HepG2 (cell line): ENCODE measurements around the gene TAP1. TPM values are rescaled to one million over a fixed set of nuclear protein-coding genes. Genes with fewer than 3 reads are reported as not detected.

Source experiments
- ADNP ChIP-seq: sonication (generic); formaldehyde crosslinking; IDR thresholded peaks from 2 replicates; pipeline ENCODE4 v1.4.0; 2020; ENCODE audit warnings: missing genetic modification reagents
- ASH2L ChIP-seq: fragments of 300-600, 200-600 bp; sonication (generic); IDR thresholded peaks from 2 replicates; pipeline ENCODE4 v1.7.0; 2017; ENCODE audit warnings: low read depth, mild to moderate bottlenecking, moderate library complexity, mixed read lengths, low read length; ENCODE audit not compliant: insufficient read length
- ATF3 ChIP-seq: sonication (generic); formaldehyde crosslinking; IDR thresholded peaks from 2 replicates; pipeline ENCODE4 v1.4.0; 2020; ENCODE audit warnings: missing genetic modification reagents
- ATF7-NPFF ChIP-seq: sonication (generic); formaldehyde crosslinking; IDR thresholded peaks from 2 replicates; pipeline ENCODE4 v1.8.1; 2023; ENCODE audit warnings: mild to moderate bottlenecking, low read depth, missing genetic modification reagents, moderate library complexity
- BRD4 ChIP-seq: sonication (generic); formaldehyde crosslinking; IDR thresholded peaks from 2 replicates; pipeline ENCODE4 v1.4.0; 2020; ENCODE audit warnings: missing genetic modification reagents
- CREM ChIP-seq, 2 experiments: sonication (generic) in 1 of 2; formaldehyde crosslinking in 1 of 2; IDR thresholded peaks; 2 replicates each; pipeline versions ENCODE4 v1.4.0 to v1.6.1; 2016 to 2020; ENCODE audit warnings: antibody characterized with exemption in 1 of 2, mild to moderate bottlenecking in 1 of 2, missing genetic modification reagents in 1 of 2
- DZIP1 ChIP-seq: sonication (generic); formaldehyde crosslinking; IDR thresholded peaks from 2 replicates; pipeline ENCODE4 v1.5.0; 2020; ENCODE audit warnings: mild to moderate bottlenecking, missing genetic modification reagents
- ERF ChIP-seq: IDR thresholded peaks from 2 replicates; pipeline ENCODE4 v1.6.1; 2018; ENCODE audit warnings: missing biosample characterization, missing genetic modification reagents
- HNF1B ChIP-seq: sonication (generic); formaldehyde crosslinking; IDR thresholded peaks from 2 replicates; pipeline ENCODE4 v1.5.1; 2020; ENCODE audit warnings: mild to moderate bottlenecking, moderate library complexity, missing genetic modification reagents
- ISL2 ChIP-seq: sonication (generic); formaldehyde crosslinking; IDR thresholded peaks from 2 replicates; pipeline ENCODE4 v1.5.0; 2020; ENCODE audit warnings: missing genetic modification reagents
- ISX ChIP-seq: sonication (generic); formaldehyde crosslinking; conservative IDR thresholded peaks from 2 replicates; pipeline ENCODE4 v1.5.0; 2020; ENCODE audit warnings: missing genetic modification reagents
- MED13 ChIP-seq: sonication (generic); formaldehyde crosslinking; IDR thresholded peaks from 2 replicates; pipeline ENCODE4 v1.5.0; 2020; ENCODE audit warnings: missing genetic modification reagents
- MTA1 ChIP-seq: sonication (generic); formaldehyde crosslinking; IDR thresholded peaks from 2 replicates; pipeline ENCODE4 v1.4.0; 2020; ENCODE audit warnings: missing genetic modification reagents, mild to moderate bottlenecking, borderline replicate concordance
- MXD1 ChIP-seq: sonication (generic); formaldehyde crosslinking; IDR thresholded peaks from 2 replicates; pipeline ENCODE4 v1.4.0; 2020; ENCODE audit warnings: mild to moderate bottlenecking, missing genetic modification reagents
- NFYC ChIP-seq: IDR thresholded peaks from 2 replicates; pipeline ENCODE4 v1.6.1; 2016; ENCODE audit warnings: missing genetic modification reagents, missing compliant biosample characterization
- PLRG1 ChIP-seq: fragments of 450-650 bp; conservative IDR thresholded peaks from 2 replicates; pipeline ENCODE4 v1.6.1; 2016
- POGZ ChIP-seq: sonication (generic); formaldehyde crosslinking; IDR thresholded peaks from 2 replicates; pipeline ENCODE4 v1.4.0; 2020; ENCODE audit warnings: mild to moderate bottlenecking, missing genetic modification reagents
- SNAI1 ChIP-seq: sonication (generic); formaldehyde crosslinking; IDR thresholded peaks from 2 replicates; pipeline ENCODE4 v1.5.0; 2020; ENCODE audit warnings: mild to moderate bottlenecking, missing genetic modification reagents, borderline replicate concordance
- THAP11 ChIP-seq: IDR thresholded peaks from 2 replicates; pipeline ENCODE4 v1.6.1; 2016; ENCODE audit warnings: missing biosample characterization, missing genetic modification reagents
- ZNF136 ChIP-seq: sonication (generic); formaldehyde crosslinking; IDR thresholded peaks from 2 replicates; pipeline ENCODE4 v1.8.1; 2022; ENCODE audit warnings: low read depth, mild to moderate bottlenecking, moderate library complexity, missing genetic modification reagents
- ZNF230 ChIP-seq: sonication (generic); formaldehyde crosslinking; IDR thresholded peaks from 2 replicates; pipeline ENCODE4 v1.4.0; 2020; ENCODE audit warnings: mild to moderate bottlenecking, missing genetic modification reagents
- ZNF343 ChIP-seq: sonication (generic); formaldehyde crosslinking; IDR thresholded peaks from 2 replicates; pipeline ENCODE4 v1.4.0; 2020; ENCODE audit warnings: mild to moderate bottlenecking, missing genetic modification reagents
- ZNF556 ChIP-seq: sonication (generic); formaldehyde crosslinking; IDR thresholded peaks from 2 replicates; pipeline ENCODE4 v1.4.0; 2020; ENCODE audit warnings: mild to moderate bottlenecking, missing genetic modification reagents, borderline replicate concordance
- ZNF589 ChIP-seq: sonication (generic); formaldehyde crosslinking; conservative IDR thresholded peaks from 2 replicates; pipeline ENCODE4 v1.8.0; 2022; ENCODE audit warnings: mild to moderate bottlenecking, moderate library complexity, missing genetic modification reagents
- ZNF678 ChIP-seq: sonication (generic); formaldehyde crosslinking; IDR thresholded peaks from 2 replicates; pipeline ENCODE4 v1.4.0; 2020; ENCODE audit warnings: mild to moderate bottlenecking, missing genetic modification reagents
- polyA plus RNA-seq, 8 experiments: library from polyadenylated mRNA; depleted of rRNA in 3 of 8; stranded (reverse) in 7 of 8; unstranded in 1 of 8; fragments of >200 nt; fragmentation: Illumina TruSeq in 4 of 8; extraction: Trizol in 4 of 8; gene quantifications; 2 replicates each; pipeline versions ENCODE4 v1.2.1 to v1.2.3, GENCODE V29; 2011 to 2016; ENCODE audit warnings: low read depth in 4 of 8, missing spikeins in 1 of 8, mixed read lengths in 1 of 8; ENCODE audit not compliant: insufficient read depth in 1 of 8
- total RNA-seq, 5 experiments: library from RNA; depleted of rRNA; stranded (reverse); fragments of >200 nt; fragmentation: Illumina TruSeq; extraction: Trizol; gene quantifications; 2 replicates each; pipeline ENCODE4 v1.2.3, GENCODE V29; 2016; ENCODE audit warnings: low read depth in 1 of 5

TAP1 gene
- total and polyA plus RNA-seq, 2 of the 13 experiments (the other 11 are each of a cell fraction or from before 2014, with no cell fraction given): 31.2 to 52.2 TPM

DNA sequence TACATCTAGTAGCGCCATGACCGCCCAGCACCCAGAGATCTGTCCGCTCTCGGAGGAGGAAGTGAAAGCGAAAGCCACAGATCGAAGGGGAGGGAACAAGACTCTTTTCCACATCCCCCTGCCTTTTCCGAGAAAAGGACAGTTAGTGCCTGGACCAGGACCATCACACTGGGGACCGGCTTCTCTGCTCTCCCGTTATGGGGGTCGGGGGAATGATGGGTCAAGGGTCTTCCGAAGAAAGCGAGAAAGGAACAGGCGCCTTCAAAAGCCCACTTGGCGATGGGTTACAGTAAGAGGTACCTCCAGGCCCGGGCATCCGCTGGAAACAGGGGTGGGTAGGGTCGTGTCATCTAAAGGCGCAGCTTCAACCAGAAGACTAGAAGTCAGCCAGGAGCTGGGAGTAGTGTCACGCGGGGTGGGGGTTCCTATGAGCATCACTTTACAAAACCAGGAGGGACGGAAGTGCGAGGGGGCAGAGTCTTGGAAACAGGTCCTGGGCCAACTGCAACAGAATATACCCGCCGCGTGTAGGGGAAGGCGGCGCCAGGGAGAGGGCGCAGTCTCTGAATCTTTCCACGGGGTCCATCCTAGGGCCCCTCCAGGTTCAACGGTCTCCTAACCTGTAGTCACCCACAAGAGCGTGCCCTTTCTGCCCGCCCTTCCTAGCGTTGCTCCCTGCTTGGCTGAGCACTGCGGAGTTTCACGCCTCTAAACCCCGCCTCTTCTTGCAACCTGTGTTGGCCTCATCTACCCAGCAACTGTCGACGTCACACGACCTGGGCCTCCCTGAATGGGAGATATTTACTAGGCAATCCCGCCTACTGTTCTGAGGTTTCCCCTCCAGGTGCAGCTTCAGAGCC is 9.3 kb downstream of the TAP1 start, which contains the start of gene PSMB8 (continued):
- TF ChIP-seq HNF1B: peak; percentile 63; the same call in 1 of the 2 replicates
- TF ChIP-seq ZNF343 (CRISPR knock-in tag): no peak
- peak; percentile 62; the same call in 1 of the 2 replicates for TF ChIP-seq SNAI1 (CRISPR knock-in tag)
- peak; percentile 13 for TF ChIP-seq ERF (CRISPR knock-in tag)
- TF ChIP-seq ZNF556 (CRISPR knock-in tag): 0 out of 2 replicates have a peak, but pooled peaks have one; percentile 20
- TF ChIP-seq ASH2L: peak; percentile 81
- no peak for TF ChIP-seq DZIP1 (CRISPR knock-in tag)
- TF ChIP-seq ATF7-NPFF (CRISPR knock-in tag): no peak
- TF ChIP-seq ADNP (CRISPR knock-in tag): no peak
- TF ChIP-seq ZNF230 (CRISPR knock-in tag): 0 out of 2 replicates have a peak, but pooled peaks have one; percentile 38
- TF ChIP-seq ISL2 (CRISPR knock-in tag): peak; percentile 30; the same call in 1 of the 2 replicates
- no peak for TF ChIP-seq ATF3 (CRISPR knock-in tag)
- TF ChIP-seq ISX (CRISPR knock-in tag): no peak
- no peak for TF ChIP-seq ZNF589
- no peak for TF ChIP-seq ZNF136
- peak; percentile 81 for TF ChIP-seq NFYC (CRISPR knock-in tag)
- 0 out of 2 replicates have a peak, but pooled peaks have one; percentile 42 for TF ChIP-seq THAP11 (CRISPR knock-in tag)
- peak; percentile 96 for TF ChIP-seq CREM (IDR thresholded peaks at IDR 0.05)
- peak; percentile 67; the same call in 1 of the 2 replicates for TF ChIP-seq CREM (CRISPR knock-in tag; IDR thresholded peaks at IDR 0.05)
- peak; percentile 24; the same call in 1 of the 2 replicates for TF ChIP-seq POGZ (CRISPR knock-in tag)
- TF ChIP-seq MED13 (CRISPR knock-in tag): no peak
- peak; percentile 52; the same call in 1 of the 2 replicates for TF ChIP-seq MXD1 (CRISPR knock-in tag)
- peak; percentile 20; the same call in 1 of the 2 replicates for TF ChIP-seq BRD4 (CRISPR knock-in tag)
- TF ChIP-seq MTA1 (CRISPR knock-in tag): 0 out of 2 replicates have a peak, but pooled peaks have one; percentile 1
- peak; percentile 44; the same call in 1 of the 2 replicates for TF ChIP-seq ZNF678 (CRISPR knock-in tag)
- TF ChIP-seq PLRG1: no peak
